GM18517 (cell line): Measurements from ENCODE around the gene SPPL2B.
A peak's percentile ranks its signal among the peaks of the same experiment; 100 is the strongest.
"Not testable (repeated sequence)": the region's sequence is repeated elsewhere in the genome, so short reads cannot be mapped to it uniquely, and the experiment has no call there.

Source experiments
- ATAC-seq: cut with Tn5 transposase; IDR thresholded peaks from one replicate; pipeline ENCODE4 v1.9.1; 2021; ENCODE audit warnings: mild to moderate bottlenecking, moderate library complexity; ENCODE audit not compliant: unreplicated experiment

The SPPL2B gene

DNA sequence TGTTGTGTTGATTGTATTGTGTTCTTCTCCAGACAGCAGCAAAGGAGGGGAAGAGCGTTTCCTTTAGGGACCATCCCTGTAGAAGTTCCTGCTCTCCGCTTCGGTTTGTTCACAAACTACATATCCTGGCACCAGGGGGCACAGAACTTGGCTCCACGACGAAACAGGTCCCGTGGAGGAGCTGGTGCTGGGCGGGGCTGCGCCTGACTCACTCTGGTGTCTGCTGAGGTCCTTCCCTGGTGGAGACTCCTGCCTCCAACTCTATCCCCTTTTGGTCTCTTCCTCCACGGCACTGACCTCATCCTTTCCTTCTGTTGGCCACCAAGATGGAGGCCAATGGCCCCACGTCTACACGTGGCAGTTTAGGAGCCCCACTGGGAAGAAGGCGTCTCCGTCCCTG lies 46.3 kb downstream of the SPPL2B start:
- ATAC-seq: no peak

DNA sequence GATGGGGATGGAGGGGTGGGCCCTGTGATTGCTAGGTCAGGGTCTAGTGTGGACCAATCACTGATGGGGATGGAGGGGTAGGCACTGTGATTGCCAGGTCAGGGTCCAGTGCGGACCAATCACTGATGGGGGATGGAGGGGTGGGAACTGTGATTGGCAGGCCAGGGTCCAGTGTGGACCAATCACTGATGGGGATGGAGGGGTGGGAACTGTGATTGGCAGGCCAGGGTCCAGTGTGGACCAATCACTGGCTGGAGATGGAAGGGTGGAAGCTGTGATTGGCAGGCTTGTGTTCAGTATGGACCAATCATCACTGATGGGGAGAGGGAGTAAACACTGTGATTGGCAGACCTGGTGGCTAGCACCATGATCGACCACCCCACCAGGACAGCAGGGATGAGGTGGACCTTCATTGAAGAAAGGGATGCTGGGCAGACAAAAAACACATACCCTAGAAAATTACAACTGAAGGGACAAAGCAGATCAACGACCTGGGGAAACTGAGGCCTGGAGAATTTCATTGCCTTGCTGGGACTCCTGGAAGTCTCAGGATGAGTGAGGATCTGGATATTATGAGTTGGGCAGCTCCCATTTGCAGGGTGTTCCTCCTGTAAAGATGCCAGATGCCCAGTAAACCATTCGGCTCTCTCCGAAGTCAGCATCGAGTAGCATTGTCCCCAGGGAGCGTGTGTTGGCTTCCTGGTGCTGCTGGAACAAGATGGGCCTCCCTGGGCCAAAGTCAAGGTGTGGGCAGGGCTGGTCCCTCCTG lies 47.1 kb downstream of the SPPL2B start:
- ATAC-seq: no peak

DNA sequence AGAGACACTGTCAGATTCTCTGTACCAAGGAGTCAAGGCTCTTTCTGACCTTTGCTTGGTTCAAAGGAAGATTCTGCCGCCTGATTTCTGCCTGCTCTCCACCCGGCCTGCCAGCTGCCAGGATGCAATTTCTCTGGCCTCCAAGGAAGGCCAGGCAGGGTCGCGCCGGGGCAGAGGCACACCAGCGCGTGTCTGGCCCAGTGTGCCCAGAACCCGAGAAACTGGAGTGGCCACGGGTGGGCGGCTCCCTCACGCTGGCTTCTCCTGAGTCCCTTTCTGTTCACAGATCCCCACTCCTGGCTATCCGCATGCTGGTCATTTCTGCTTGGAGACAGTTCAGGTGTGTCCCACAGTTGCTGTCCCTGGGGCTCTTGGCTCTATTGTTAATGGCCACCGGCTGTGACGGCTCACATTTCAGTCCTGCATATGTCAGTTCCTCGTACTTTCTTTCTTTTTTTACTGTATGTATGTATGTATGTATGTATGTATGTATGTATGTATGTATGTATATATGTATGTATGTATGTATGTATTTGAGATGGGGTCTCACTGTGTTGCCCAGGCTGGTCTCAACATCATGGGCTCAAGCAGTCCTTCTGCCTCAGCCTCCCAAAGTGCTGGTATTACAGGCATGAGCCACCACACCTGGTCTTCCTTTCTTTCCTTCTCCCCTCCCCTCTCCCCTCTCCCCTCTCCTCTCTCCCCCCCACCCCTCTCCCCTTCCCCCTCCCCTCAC lies 48.5 kb downstream of the SPPL2B start:
- no peak for ATAC-seq

DNA sequence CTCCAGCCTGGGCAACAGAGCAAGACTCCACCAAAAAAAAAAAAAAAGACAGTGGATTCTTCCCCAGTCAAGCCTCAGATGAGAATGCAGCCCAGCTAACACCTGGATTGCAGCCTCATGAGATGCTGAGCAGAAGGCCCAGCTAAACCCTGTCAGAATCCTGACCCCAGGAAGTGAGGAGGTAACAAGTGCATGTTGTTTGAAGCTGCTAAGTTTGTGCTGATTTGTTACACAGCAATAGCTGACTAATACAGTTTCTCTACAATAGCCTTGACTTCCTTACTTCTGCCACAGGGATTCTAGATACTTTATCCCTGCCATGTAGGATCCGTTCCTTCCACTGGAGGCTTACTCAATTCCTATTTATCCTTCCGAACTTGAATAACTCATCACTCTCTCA lies 52.1 kb downstream of the SPPL2B start:
- ATAC-seq: no peak

DNA sequence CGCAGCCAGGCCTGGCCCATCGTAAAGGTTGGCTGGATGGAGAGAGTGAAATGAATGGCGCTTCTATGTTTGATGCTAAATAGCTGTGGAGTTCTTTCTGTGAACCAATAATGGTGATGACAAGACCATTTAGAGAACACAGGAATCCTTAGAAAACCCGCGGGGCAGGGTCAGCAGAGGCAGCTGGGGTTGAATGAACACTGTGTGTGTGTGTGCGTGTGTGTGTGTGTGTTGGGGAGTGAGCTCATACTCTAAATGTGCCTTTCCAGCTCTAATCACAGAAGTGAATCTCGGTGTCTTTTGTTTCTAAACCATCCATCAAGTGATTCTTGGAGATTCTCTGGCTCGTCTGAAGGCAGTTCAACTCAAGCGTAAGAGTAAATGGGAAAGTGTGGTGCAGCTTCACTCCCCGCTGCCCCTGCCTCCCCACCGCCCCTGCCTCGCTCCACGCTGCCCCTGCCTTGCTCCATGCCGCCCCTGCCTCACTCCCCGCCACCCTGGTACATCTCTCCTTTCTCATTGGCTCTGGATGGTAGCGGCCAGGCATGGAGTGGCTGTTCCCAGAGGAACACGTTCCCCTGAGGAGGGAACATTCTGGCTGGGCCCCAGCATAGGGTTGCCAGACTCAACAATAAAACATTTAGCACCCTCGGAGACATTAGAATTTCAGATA lies 52.8 kb downstream of the SPPL2B start:
- no peak for ATAC-seq

DNA sequence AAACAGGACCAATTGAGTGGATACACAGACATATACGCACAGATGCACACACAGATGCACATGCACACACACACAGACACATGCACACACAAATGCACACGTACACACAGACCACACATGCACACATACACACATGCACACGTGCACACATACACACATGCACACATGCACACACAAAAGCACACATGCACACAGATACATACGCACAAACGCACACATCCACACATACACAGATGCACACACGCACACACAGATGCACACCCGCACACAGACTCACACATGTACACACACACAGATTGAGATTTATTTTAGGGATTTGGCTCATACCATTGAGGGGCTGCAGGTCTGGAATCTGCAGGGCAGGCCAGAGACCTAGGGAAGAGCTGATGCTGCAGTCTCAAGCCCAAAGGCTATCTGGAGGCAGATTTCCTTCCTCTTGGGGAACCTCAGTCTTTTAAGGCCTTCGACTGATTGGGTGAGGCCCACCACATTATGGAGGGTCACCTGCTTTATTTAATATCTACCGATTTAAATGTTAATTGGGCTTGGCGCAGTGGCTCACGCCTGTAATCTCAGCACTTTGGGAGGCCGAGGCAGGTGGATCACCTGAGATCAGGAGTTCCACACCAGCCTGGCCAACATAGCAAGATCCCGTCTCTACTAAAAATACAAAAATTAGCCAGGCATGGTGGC lies 54.2 kb downstream of the SPPL2B start:
- ATAC-seq: no peak

DNA sequence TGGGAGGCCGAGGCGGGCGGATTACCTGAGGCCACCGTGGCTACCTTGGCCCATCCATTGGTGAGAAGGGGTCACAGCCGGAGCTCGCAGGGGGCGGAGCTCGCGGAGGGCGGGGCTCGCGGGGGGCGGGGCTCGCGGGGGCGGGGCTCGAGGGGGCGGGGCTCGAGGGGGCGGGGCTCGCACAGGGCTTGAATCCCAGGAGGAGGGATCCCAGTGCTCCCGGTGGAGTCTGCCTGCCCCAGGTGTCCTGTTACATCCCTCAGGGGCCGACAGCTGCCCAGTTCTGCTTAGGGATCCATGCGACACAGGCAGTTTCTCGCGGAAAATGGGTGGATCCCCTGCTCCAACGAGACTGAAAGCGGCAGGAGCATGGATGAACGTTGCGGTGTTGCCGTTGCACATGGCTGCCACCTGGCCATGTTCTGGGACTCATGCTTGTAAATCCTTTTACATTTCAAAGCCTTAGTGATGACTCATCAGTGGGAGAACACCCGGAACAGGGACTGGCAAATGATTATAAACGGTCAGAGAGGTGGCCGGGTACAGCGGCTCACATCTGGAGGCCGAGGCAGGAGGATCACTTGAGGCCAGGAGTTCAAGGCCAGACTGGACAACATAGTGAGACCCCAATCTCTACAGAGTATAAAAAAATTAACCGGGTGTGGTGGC lies 56.7 kb downstream of the SPPL2B start:
- ATAC-seq: no peak

DNA sequence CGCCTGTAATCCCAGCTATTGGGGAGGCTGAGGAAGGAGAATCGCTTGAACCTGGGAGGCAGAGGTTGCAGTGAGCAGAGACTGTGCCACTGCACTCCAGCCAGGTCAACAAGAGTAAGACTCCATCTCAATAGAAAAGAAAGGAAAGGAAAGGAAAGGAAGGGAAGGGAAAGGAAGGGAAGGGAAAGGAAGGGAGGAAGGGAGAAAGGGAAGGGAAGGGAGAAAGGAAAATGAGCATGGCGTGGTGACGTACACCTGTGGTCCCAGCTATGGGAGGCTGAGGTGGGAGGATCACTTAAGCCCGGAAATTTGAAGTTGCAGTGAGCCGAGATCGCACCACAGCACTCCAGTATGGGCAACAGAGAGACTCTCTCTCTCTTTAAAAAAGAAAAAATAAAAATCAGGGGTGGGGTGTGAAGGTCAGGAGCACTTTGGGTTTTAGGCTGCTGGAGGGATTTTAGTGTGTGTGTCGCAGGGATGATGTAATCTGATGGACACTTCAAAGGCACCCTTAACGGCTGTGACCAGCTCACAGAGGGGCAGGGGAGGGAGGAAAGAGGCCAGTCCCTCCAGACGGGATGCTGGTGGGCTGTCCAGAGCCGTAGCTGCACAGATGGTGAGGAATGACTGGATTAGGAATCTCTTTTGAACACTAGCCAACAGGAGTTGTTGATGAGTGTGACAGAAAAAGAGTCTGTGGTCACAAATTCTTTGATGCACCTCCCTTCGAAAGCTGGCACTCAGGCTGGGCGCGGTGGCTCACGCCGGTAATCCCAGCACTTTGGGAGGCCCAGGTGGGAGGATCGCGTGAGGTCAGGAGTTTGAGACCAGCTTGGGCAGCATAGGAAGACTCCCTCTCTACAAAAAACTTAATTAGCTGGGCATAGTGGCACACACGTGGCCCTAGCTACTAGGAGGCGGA lies 59.1 kb downstream of the SPPL2B start:
- no peak for ATAC-seq

DNA sequence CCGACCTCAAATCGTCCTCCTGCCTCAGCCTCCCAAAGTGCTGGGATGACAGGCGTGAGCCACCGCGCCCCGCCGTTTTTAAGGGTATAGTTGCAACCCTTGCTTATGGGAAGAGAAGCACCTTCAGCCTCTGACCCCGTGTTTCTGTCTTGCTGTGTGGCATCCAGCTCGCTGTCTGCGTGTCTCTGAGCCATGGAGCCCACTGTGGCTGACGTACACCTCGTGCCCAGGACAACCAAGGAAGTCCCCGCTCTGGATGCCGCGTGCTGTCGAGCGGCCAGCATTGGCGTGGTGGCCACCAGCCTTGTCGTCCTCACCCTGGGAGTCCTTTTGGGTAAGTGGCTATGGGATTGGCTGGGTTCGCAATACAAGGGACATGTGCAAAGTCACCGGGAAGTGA lies 61.1 kb downstream of the SPPL2B start:
- ATAC-seq: no peak

DNA sequence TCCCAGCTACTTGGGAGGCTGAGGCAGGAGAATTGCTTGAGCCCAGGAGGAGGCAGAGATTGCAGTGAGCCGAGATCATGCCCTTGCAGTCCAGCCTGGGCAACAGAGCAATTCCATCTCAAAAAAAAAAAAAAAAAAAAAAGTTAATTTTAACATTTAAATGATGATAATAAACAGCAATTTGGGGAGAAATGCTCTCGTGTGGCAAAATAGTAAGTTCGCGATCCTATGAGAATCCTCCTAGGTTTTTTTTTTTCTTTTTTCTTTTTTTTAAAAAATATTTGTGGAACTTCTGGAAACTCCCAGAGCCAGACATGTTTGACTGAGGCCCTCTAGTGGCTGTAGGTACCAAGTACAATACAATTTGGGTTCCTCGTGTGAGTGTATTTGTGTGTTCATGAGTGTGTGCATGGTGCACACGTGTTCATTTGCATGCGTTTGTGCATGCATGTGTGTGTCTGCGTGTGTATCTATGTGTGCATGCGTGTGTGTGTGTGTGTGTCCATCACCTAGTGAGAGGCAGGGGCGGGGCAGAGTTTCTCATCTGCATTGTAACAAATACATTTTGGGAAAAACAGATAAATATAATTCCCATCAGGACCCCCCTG lies 62.7 kb downstream of the SPPL2B start:
- ATAC-seq: no peak

DNA sequence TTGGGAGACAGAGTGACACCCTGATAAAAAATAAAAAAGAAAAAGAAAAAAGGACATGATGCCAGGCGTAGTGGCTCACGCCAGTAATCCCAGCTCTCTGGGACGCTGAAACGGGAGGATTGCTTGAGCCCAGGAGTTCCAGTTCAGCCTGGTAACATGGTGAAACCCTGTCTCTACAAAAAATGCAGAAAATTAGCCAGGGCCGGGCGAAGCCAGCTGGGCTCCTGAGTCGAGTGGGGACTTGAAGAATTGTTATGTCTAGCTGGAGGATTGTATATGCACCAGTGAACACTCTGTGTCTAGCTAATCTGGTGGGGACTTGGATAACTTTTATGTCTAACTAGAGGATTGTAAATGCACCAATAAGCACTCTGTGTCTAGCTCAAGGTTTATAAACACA lies 63.9 kb downstream of the SPPL2B start:
- ATAC-seq: no peak

DNA sequence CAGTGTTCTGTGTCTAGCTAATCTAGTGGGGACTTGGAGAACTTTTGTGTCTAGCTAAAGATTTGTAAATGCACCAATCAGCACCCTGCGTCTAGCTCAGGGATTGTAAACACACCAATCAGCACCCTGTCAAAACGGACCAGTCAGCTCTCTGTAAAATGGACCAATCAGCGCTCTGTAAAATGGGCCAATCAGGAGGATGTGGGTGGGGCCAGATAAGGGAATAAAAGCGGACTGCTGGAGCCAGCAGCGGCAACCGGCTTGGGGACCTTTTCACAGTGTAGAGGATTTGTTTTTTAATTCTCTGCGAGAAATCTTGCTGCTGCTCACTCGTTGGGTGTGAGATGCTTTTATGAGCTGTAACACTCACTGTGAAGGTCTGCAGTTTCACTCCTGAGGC lies 64.4 kb downstream of the SPPL2B start:
- not testable (repeated sequence) for ATAC-seq

DNA sequence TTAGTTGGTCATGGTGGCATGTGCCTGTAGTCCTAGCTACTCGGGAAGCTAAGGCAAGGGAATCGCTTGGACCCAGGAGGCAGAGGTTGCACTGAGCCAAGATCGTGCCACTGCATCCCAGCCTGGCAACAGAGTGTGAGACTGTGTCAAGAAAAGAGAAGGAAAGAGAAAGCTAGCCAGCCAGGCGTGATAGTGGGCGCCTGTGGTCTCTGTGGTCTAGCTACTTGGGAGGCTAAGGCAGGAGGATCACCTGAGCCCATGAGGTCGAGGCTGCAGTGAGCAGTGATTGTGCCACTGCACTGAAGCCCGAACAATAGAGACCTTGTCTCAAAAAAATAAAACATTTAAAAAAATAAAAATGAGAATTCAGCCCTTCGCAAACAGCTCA lies 65.6 kb downstream of the SPPL2B start:
- peak; percentile 32 for ATAC-seq

DNA sequence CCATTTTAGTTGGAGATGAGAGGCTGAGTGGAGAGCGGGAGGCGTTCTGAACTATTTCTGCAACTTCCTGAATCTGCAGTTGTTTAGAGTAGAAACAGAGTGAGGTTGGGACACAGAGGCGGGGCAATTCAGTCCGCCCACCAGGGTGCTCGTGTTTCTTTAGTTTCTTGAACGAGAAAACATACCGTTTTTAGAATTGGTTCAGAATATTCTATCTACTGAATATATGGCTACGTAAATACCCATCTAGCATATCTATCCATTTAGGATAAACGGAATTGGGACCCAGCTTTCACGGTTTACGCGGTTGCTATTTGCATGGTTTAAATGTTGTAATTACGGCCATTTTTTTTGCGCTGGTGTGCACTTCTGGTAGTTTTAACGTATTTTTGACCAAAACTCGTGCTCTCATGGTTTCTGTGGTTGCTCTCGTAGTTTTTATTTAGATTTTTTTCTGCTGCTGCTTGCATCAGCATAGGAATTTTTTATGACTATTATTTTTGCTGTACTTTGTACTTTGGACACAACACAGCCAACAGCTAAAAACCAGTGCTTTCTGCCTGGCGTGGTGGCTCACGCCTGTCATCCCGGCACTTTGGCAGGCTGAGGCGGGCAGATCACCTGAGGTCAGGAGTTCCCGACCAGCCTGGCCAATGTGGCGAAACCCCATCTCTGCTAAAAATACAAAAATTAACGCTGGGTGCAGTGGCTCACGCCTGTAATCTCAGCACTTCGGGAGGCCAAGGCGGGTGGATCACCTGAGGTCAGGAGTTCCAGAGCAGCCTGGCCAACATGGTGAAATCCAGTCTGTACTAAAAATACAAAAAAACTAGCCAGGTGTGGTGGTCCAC lies 66.2 kb downstream of the SPPL2B start:
- peak; percentile 74 for ATAC-seq

DNA sequence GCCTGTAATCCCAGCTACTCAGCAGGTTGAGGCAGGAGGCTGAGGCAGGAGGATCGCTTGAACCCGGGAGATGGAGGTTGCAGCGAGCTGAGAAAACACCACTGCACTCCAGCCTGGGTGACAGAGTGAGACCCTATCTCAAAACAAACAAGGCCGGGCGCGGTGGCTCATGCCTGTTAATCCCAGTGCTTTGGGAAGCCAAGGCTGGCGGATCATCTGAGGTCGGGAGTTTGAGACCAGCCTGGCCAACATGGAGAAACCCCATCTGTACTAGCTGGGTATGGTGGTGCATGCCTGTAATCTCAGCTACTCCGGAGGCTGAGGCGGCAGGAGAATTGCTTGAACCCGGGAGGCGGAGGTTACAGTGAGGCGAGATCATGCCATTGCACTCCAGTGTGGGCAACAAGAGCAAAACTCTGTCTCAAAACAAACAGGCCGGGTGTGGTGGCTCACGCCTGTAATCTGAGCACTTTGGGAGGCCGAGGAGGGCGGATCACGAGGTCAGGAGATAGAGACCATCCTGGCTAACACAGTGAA lies 66.9 kb downstream of the SPPL2B start:
- ATAC-seq: not testable (repeated sequence)

DNA sequence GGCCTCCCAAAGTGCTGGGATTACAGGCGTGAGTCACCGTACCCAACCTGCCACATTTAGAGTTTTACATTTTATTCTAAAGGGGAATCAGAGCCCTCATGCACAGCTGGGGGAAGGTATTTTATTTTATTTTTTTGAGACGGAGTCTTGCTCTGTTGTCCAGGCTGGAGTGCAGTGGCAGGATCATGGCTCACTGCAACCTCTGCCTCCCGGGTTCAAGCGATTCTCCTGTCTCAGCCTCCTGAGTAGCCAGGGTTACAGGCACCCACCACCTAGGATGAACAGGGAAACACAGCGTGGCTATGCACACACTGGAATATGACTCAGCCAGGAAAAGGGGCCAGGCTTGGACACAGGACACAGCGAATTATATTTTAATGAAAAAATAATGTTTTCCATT lies 68.7 kb downstream of the SPPL2B start:
- ATAC-seq: not testable (repeated sequence)

DNA sequence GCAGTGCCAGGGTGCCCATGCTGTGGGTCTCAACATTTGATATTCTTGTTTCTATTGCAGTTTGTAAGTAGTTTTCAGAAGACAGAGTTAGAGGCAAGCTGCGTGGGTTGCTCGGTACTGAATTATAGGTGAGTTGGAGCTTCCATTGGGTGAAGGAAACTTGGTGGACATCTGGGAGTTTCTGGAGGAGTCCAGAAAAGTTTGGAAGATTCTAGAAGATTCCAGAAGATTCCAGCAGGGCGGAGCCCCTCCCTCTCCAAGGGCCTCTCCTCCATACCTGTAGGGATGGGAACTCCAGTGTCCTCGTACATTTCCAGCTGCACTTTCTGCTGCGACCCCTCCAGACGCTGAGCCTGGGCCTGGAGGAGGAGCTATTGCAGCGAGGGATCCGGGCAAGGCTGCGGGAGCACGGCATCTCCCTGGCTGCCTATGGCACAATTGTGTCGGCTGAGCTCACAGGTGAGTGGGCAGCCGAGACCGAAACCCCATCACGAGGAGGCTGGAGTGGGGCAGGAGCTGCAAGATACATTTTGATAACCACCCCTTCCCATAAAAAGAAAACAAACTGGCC lies 70.3 kb downstream of the SPPL2B start:
- ATAC-seq: no peak

DNA sequence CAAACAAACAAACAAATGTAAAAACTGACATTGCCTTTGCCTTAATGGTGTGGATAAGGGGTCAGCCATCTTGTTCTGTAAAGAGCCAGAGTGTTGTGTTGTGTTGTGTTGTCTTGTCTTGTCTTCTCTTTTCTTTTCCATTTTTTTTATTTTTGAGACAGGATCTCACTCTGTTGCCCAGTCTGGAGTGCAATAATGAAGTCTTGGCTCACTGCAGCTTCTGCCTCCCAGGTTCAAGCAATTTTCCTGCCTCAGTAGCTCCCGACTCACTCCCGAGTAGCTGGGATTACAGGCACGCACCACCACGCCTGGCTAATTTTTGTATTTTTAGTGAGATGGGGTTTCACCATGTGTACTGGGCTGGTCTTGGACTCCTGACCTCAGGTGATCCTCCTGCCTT lies 71.1 kb downstream of the SPPL2B start:
- ATAC-seq: no peak
